Measurements from ENCODE around the gene DGKD.

DNA sequence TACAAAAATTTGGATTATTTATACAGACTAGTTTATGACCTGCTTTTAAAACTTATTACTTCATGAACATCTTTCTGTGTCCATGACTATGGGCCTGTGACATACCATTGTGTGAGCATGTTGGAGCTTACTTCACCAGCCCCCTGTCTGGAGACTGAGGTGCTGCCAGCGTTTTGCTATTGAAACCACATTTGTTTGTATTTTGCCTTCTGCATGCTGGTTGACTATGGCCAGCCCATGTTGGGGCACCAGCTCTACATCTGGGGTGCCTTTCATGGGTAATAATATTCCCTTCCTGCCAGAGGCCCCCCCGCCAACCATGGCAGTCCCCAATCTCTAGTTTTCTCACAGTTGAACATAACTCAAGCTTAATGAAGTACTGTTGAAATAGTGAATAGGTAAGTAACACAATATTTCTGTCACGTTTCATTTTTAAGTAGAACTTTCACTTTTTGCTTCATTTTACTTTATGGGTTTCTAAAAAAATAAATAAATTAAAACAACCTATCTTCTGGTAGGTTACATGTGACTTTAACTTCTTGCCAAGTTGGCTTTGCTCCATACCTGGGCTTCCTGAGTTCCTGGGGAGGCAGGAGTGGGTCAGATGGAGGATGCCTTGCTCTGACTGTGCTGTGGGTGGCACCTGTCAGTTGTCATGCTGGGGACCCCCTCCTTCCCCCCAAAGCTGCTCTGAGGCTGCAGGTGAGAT lies 63.9 kb downstream of the DGKD start:
- TF ChIP-seq EZH2 (IDR thresholded peaks at IDR 0.05): no peak
- no peak for TF ChIP-seq JUND (IDR thresholded peaks at IDR 0.05)
- TF ChIP-seq, protein P1, sequence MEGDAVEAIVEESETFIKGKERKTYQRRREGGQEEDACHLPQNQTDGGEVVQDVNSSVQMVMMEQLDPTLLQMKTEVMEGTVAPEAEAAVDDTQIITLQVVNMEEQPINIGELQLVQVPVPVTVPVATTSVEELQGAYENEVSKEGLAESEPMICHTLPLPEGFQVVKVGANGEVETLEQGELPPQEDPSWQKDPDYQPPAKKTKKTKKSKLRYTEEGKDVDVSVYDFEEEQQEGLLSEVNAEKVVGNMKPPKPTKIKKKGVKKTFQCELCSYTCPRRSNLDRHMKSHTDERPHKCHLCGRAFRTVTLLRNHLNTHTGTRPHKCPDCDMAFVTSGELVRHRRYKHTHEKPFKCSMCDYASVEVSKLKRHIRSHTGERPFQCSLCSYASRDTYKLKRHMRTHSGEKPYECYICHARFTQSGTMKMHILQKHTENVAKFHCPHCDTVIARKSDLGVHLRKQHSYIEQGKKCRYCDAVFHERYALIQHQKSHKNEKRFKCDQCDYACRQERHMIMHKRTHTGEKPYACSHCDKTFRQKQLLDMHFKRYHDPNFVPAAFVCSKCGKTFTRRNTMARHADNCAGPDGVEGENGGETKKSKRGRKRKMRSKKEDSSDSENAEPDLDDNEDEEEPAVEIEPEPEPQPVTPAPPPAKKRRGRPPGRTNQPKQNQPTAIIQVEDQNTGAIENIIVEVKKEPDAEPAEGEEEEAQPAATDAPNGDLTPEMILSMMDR (IDR thresholded peaks at IDR 0.05 in 2 of 3, conservative IDR thresholded peaks at IDR 0.05 in 1 of 3; ENCODE audit: borderline replicate concordance in 1 of 3, insufficient read depth in 1 of 3, low read depth in 2 of 3, low read length in 2 of 3): no peak
- TF ChIP-seq POLR2A (IDR thresholded peaks at IDR 0.05; ENCODE audit: borderline replicate concordance, extremely low read depth, insufficient read depth, insufficient read length): no peak
- no peak for TF ChIP-seq POLR2AphosphoS5 (IDR thresholded peaks at IDR 0.05; ENCODE audit: low read depth, low read length)
- TF ChIP-seq, protein P2, sequence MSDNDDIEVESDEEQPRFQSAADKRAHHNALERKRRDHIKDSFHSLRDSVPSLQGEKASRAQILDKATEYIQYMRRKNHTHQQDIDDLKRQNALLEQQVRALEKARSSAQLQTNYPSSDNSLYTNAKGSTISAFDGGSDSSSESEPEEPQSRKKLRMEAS (IDR thresholded peaks at IDR 0.05): no peak
- no peak for TF ChIP-seq FOSL1 (IDR thresholded peaks at IDR 0.05; ENCODE audit: low read depth)
